Neutrophil (primary cell): ENCODE results near the gene PSMB7.
A peak's percentile ranks its signal among the peaks of the same experiment; 100 is the strongest.

Source experiments
- H3K27ac ChIP-seq: fragments of 200-600 bp; sonication (generic); 2 replicates; pipeline ENCODE4 v1.5.1; 2016; ENCODE audit warnings: mild to moderate bottlenecking, moderate library complexity
- H3K27me3 ChIP-seq: fragments of 200-600 bp; sonication (generic); 2 replicates; pipeline ENCODE4 v1.6.0; 2016; ENCODE audit warnings: mild to moderate bottlenecking
- H3K36me3 ChIP-seq: fragments of 200-600 bp; sonication (generic); 2 replicates; pipeline ENCODE4 v1.5.1; 2017
- H3K4me1 ChIP-seq, 2 experiments: fragments of 200-600 bp in 1 of 2; sonication (generic) in 1 of 2; 1 replicate in 1 of 2; 2 replicates in 1 of 2; pipeline versions ENCODE4 v1.5.1 to v1.6.1; 2013 to 2016; ENCODE audit warnings: low read depth in 1 of 2, low read length in 1 of 2, mild to moderate bottlenecking in 1 of 2, moderate library complexity in 1 of 2; ENCODE audit not compliant: control insufficient read depth in 1 of 2, insufficient read depth in 1 of 2
- H3K4me3 ChIP-seq, 2 experiments: fragments of 200-600 bp in 1 of 2; sonication (generic) in 1 of 2; 1 replicate in 1 of 2; 2 replicates in 1 of 2; pipeline ENCODE4 v1.5.1; 2013 to 2016; ENCODE audit warnings: low read depth in 1 of 2, low read length in 1 of 2, mild to moderate bottlenecking in 1 of 2, moderate library complexity in 1 of 2
- H3K9me3 ChIP-seq: fragments of 200-600 bp; sonication (generic); 2 replicates; pipeline ENCODE4 v1.5.1; 2016
- CTCF ChIP-seq: fragments of 200-600 bp; sonication (generic); IDR thresholded peaks from 2 replicates; pipeline ENCODE4 v1.5.1; 2016; ENCODE audit warnings: antibody characterized with exemption

PSMB7 gene

GRCh38 chr9:124322618-124323432 is 92.4 kb downstream of the PSMB7 start:
- H3K36me3 ChIP-seq: peaks cover 89% of the 10 kb centered on the region
- H3K9me3 ChIP-seq: no peaks in the 10 kb centered on the region
- no peaks in the 10 kb centered on the region for H3K27me3 ChIP-seq
- H3K4me1 ChIP-seq: peaks cover 11 to 19% of the 10 kb centered on the region in 2 experiments
- no peak for TF ChIP-seq CTCF
- H3K4me3 ChIP-seq: no peak overlapping the region
- H3K27ac ChIP-seq: peak overlapping the region; percentile 64

- Histone ChIP-seq H3K27me3 (no peaks in the 10 kb centered on the region), H3K4me3 (no peak overlapping the region), H3K9me3 (no peaks in the 10 kb centered on the region), H3K27ac (peak overlapping the region; percentile 64), H3K4me1 (peaks cover 11 to 19% of the 10 kb centered on the region in 2 experiments), H3K36me3 (peaks cover 88% of the 10 kb centered on the region)
- TF ChIP-seq CTCF: no peak
Observed at GRCh38 chr9:124321935-124322334, 93.3 kb downstream of the PSMB7 start.

- H3K4me1 ChIP-seq: peaks cover 11 to 19% of the 10 kb centered on the region in 2 experiments
- no peak overlapping the region for H3K4me3 ChIP-seq
- no peak for TF ChIP-seq CTCF
- H3K27ac ChIP-seq: peak overlapping the region; percentile 64
- H3K27me3 ChIP-seq: no peaks in the 10 kb centered on the region
- peaks cover 88% of the 10 kb centered on the region for H3K36me3 ChIP-seq
- no peaks in the 10 kb centered on the region for H3K9me3 ChIP-seq
Observed at GRCh38 chr9:124321416-124321815, 93.8 kb downstream of the PSMB7 start.

- no peaks in the 10 kb centered on the region for H3K9me3 ChIP-seq
- H3K27ac ChIP-seq: peak overlapping the region; percentile 11
Observed at GRCh38 chr9:124320062-124320973, 94.9 kb downstream of the PSMB7 start.

More at GRCh38 chr9:124320062-124320973, 94.9 kb downstream of the PSMB7 start:
- Histone ChIP-seq H3K4me3 (no peak overlapping the region), H3K27me3 (no peaks in the 10 kb centered on the region), H3K4me1 (peaks cover 11 to 19% of the 10 kb centered on the region in 2 experiments), H3K36me3 (peaks cover 88% of the 10 kb centered on the region)
- TF ChIP-seq CTCF: peak; percentile 71
